Stimulated activated CD4-positive, alpha-beta T cell treated with anti-CD3 and anti-CD28 coated beads, Interleukin-1b, Interleukin-23, amount 100 ng/mL, for 1 hour (primary cell): Measurements from ENCODE around the gene SPTLC2.
A peak's percentile ranks its signal among the peaks of the same experiment; 100 is the strongest.
"Not testable (repeated sequence)": the region's sequence is repeated elsewhere in the genome, so short reads cannot be mapped to it uniquely, and the experiment has no call there.

Source experiments
- DNase-seq, 2 donors: peaks; one replicate each; pipeline ENCODE4 v3.0.0-alpha.2; 2020; ENCODE audit warnings: low read depth in 2 of 2

The SPTLC2 gene, protein sequence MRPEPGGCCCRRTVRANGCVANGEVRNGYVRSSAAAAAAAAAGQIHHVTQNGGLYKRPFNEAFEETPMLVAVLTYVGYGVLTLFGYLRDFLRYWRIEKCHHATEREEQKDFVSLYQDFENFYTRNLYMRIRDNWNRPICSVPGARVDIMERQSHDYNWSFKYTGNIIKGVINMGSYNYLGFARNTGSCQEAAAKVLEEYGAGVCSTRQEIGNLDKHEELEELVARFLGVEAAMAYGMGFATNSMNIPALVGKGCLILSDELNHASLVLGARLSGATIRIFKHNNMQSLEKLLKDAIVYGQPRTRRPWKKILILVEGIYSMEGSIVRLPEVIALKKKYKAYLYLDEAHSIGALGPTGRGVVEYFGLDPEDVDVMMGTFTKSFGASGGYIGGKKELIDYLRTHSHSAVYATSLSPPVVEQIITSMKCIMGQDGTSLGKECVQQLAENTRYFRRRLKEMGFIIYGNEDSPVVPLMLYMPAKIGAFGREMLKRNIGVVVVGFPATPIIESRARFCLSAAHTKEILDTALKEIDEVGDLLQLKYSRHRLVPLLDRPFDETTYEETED

DNA sequence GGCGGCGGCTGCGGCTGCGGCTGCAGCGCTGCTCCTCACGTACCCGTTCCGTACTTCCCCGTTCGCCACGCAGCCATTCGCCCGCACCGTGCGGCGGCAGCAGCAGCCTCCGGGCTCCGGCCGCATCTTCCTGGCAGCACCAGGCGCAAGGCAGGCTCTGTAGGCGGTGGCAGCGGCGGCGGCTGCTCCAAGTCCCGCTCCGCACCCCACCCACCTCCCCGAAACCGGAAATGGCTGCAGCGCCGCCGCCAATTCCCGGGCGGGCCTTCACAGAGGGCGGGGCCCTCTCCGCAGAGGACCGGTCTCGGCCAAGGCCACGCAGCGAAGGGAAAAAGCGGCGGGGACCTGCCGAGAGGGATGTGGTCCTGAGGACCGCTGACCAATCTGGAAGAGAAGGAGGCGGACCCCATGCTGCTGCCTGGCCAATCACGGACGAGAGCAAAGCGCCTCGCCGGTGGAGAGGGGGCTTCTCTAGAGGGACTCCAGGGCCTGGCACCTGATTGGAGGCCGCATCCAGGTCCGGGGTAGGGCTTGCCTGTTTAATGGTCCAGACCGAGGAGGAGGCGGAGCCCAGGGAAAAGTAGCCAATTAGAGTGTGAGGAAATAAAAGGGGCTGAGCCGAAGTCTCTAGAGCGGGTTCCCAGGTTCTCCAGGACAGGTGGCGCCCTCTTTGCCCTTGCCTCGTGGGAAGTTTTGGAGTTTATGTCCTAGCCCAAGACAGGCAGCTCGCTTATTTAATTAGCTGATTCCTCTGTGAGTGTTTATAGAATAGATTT lies at the start of gene SPTLC2:
Gene SPTLC2 (minus strand): TSS at position 184 of the 776 bp plus-strand sequence. CDS start 58 bp downstream, at position 126.
- DNase-seq: peak; percentile 84 to 91

DNA sequence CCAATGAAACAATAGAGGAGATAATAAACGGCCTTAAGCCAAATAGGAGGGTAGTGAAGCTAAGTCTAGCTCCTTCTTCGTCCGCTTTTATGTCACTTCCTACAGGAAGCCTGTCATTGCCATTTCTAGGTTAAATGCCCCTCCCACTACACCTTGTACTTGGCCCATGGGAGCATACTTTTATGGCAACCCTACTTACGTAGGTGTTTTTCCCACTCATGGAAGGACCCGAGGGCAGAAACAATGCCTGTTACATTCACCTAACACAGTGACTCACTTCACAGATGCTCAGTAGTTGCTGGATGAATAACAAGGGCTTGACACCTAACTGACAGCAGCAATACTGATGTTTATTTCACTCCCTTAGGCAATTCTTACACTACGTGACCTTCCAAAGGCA lies 46.9 kb upstream of the SPTLC2 start:
- DNase-seq: no peak

DNA sequence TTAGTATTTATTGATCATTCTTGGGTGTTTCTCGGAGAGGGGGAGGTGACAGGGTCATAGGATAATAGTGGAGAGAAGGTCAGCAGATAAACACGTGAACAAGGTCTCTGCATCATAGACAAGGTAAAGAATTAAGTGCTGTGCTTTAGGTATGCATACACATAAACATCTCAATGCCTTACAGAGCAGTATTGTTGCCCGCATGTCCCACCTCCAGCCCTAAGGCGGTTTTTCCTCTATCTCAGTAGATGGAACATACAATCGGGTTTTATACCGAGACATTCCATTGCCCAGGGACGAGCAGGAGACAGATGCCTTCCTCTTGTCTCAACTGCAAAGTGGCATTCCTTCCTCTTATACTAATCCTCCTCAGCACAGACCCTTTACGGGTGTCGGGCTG lies 45.1 kb upstream of the SPTLC2 start:
- DNase-seq: not testable (repeated sequence)

DNA sequence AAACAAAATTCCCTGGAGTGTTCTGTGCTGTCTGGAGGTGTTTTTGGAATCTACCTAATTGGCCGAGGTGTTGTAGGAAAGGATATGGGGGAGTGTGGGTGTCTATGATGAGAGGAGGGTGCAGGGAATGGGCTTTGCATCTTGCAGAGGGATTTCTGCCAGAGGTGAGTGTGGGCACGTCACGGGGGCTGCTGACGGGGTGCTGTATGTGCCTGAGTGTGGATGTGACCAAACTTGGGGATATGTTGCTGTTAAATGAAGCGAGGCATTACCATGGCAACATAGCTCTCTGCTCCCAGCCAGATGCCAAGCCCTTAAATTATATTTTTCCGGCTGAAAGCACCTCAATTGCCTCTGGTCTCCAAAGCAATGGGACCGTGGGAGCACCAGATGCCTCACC lies 44.3 kb upstream of the SPTLC2 start:
- no peak for DNase-seq

DNA sequence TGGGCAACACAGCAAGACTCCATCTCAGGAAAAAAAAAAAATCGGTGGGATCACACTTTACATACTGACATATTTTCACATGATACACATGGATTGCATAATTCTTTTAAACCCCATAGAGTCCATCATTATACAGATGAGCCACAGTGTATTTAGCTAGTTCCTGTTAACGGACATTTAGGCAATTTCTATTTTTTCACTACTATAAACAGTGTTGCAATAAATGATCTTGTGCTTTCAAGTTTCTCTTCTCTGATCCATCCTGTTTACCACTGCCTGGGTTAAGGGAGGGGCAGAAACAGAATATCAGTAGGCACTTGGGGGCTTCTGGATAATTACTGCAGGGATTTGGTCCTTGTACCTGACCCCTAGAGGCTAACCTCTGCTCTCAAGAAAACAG lies 43.4 kb upstream of the SPTLC2 start:
- no peak for DNase-seq

DNA sequence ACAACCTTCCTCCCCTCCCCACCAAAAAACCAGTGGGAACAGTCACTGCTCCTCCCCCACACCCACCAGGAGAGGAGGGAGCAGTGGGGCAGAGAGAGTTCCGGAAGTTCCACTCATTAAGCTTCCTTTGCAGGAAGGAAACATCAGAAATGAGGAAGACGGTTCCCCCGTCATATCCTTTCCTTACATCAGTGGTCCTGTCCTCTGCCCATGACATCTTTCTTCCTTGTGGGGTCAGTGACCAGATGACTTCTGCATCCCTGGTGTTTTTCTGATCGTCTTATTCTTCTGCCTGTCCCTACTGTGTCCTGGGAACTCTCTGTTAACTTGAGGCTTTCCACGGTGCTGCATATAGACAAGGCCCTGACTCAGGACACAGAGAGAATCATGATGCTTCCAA lies 40.8 kb upstream of the SPTLC2 start:
- no peak for DNase-seq

DNA sequence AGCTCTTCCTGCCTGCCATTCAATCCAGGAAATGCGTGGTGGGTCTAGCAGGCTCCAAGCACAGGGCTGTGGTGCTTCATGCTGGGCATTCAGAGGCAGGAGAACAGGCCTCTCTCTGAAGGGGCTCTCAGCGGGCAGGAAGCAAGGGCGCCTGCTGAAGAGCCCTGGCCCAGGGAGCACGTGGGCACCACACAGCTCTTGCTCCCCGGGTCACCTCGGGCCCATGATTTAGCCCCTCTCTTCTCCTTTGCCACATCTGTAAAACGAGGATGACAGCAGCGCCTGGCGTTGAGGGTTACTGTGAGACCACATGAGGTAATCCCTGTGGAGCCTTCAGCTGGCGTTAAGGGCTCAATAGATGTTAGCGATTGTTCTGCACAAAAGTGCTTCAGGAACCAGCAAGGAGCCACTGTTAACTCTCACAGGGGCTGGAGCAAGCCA lies 37.6 kb upstream of the SPTLC2 start:
- no peak for DNase-seq

DNA sequence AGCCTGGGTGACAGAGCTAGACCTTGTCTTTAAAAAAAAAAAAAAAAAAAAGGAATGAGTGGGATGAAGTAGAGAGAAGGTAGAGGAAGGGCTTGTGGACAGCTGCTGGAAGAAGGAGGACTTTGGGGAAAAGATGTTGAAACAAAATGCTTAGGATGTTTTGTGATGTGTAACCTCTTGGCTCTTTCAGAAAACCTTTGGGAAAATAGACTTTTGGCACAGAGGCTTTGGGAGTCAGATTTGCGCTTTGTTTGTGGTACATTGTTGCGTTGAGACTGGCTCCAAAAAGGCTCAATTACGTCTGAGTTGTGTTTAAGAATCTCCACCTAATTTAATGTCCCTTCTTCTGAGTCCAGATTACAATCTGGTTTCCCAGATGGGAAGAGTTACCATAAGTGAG lies 32.9 kb upstream of the SPTLC2 start:
- DNase-seq: no peak

DNA sequence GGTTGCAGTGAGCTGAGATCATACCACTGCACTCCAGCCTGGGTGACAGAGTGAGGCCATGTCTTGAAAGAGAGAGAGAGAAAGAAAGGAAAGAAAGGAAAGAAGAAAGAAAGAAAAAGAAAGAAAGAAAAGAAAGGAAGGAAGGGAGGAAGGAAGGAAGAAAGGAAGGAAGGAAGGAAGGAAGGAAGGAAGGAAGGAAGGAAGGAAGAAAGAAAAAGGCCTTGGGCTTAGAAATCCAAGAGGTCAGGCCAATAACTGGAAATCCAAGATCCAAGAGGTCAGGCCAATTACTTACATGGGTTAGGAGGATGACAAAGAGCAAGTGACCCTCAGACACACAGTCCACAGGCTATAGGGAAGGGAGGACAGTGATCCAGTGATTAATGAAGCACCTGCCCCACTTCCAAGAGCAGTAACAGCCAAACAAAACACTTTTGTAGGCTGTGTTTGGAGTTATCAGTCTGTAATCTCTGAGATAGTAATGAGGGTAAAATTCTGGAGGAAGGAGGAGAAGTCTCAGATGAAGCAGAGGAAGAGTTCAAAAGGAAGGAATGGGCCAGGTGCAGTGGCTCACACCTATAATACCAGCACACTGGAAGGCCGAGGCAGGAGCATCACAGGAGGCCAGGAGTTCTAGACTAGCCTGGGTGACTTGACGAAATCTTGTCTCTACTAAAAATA lies 32.2 kb upstream of the SPTLC2 start:
- no peak for DNase-seq

DNA sequence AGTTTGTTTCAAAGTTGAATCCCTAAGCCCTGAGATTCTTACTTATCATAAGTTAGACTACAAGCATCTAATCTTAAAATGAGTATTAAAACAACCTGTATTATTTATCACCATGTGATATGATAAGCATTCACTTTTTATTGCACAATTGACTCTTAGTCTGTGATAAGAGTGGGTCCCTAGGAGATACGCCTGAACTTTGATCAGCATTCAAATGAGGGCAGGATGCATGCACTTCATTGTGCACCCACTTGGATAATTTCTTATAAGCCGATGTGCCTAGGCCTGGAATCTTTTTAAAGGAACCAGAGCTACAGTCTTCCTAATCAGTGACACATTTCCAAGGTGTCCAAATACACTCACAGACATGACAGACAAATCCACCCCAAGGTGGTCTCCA lies 31.4 kb upstream of the SPTLC2 start:
- no peak for DNase-seq

DNA sequence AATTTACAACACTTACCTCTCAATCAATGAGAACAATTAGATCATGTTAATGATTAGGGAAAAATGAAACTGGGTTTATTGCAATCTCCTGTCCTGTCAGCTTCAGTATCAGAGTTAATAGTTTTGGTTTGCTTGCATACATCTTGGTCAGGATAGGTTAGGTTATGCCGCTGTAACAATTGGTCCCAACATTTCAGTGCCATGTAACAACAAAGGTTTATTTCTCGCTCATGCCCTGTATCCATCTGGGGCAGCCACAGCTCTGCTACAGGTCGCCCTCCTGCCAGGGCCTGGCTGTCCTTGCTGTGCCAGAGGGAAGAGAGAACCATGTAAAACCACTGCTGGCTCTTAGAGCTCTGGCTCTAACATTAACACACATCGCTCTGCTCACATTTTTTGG lies 30.5 kb upstream of the SPTLC2 start:
- DNase-seq: no peak

DNA sequence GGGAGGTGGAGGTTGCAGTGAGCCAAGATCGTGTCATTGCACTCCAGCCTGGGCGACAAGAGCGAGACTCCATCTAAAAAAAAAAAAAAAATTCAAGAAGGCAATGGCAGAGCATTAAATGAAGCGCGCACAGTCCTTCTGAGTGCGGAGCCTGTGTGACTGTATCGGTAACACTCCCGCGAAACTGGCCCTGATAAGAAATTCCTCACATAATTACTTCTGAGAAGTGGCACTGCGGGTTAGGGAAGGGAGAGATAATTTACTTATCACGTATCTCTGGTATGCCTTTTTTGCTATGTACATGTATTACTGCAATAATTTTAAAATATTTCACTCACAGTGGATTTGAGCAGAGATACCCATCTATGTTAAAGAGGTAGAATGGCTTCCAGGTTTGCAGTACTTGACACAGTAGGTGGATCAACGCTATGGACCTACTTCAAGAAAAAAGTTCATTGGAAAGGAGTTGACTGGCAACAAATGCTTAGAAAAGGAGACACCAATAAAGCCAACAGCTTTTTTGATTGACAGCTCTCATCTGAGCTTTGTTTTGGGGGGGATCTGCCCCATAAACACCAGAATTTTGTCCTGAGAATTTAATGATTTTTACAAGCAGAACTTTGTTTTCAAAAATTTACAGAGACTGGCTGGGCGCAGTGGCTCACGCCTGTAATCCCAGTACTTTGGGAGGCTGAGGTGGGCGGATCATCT lies 29.2 kb upstream of the SPTLC2 start:
- DNase-seq: no peak

DNA sequence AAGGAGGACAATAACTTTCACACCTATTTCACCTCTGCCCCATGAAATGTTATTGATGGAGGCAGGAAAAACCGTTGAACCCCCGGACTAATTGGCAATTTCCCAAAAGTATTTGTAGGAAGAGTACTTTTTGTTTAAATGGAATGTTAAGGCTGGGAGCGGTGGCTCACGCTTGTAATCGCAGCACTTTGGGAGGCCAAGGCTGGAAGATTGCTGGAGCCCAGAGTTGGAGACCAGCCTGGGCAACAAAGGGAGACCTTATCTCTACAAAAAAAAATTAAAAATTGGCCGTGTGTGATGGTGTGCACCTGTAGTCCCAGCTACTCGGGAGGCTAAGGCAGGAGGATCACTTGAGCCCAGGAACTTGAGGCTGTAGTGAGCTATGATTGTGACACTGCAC lies 26.0 kb upstream of the SPTLC2 start:
- no peak for DNase-seq

DNA sequence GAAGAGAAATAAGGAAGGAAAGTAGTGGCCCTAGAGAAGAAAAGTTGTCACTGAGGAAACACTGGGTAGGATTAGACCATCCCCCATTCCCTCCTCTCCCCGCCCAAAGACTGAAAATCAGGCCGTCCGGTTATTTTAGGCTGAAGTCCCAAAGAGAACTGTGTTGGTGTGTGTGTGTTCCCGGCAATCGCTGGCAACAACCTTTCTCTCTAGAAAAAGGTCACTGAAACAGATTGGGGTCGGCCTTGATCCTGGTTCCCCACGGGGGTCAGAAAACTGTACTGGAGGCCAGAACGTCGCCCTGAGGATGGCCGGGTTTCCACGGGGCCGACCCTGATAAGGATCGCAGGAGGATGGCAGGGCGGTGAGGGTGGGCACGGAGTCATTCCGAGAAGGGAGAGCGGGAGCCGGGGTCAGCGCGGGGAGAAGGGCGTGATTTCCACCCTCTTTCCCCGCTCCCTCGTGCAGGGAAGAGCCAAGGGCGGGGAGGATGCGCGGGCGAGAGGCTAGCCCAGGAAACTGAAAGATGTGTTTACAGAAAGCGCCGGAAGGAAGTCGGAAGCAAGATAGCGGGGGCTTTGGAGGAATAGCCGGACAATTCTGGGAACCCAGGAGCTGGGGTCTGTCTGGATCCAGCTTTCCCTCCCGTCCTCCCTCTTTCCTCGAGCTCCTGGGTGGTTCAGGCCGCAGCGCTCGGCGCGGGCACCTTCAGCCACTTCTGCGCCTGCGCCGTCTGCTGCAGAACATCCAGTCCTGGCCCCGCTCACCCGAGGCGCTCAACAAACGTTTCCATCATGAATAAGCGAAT lies 25.3 kb upstream of the SPTLC2 start:
- peak; percentile 4 to 41 for DNase-seq

DNA sequence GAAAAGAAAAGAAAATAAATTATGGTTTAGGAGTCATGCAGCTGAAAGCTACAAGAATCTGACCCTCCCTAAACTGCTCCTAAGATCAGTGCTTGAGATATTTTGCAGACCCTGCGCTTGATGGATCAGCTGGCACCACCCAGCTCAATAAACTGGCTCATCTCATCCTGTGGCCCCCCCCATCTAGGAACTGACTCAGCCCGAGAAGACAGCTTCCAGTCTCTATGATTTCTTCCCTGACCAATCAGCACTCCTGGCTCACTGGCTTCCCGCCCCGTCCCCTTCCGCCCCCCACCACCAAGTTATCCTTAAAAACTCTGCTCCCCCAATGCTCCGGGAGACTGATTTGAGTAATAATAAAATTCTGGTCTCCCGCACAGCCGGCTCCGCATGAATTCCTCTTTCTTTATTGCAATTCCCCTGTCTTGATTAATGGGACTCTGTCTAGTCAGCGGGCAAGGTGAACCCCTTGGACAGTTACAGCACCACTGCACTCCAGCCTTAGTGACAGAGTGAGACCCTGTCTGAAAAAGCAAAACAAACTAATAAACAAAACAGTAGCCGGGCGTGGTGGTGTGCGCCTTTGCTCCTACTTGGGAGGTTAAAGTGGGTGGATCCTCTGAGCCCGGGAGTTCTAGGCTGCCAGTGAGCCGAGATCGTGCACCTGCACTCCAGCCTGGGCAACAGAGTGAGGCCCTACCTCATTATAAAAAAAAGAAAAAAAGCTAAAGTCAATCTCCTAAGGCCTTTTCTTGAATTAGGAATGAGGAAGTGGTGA lies 24.5 kb upstream of the SPTLC2 start:
- DNase-seq: no peak

DNA sequence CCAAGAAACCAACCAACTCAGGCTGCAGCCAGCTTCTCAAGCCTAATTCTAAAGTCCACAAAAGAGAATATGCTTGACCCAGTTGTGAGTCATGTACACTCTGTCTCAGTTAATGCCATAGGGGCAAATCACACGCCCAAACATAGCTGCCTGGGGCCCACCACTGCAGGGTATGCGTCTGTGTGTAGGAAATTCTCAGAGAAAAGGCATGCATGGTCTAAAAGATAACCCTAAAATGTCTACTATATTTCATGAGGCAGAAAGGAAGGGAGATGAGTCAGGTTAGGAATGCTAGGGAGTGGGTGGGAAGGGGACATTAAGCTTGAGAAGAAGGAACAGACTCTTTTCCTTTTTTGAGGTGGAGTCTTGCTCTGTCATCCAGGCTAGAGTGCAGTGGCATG lies 22.3 kb upstream of the SPTLC2 start:
- DNase-seq: no peak

DNA sequence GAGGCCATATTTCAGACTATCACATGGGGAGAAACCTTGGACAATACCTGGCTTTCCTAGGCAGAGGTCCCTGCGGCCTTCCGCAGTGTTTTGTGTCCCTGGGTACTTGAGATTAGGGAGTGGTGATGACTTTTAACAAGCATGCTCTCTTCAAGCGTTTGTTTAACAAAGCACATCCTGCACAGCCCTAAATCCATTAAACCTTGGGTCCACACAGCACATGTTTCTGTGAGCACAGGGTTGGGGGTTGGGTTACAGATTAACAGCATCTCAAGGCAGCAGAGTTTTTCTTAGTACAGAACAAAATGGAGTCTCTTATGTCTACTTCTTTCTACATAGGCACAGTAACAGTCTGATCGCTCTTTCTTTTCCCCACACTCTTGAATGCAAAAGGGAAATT lies 19.4 kb upstream of the SPTLC2 start:
- not testable (repeated sequence) for DNase-seq

DNA sequence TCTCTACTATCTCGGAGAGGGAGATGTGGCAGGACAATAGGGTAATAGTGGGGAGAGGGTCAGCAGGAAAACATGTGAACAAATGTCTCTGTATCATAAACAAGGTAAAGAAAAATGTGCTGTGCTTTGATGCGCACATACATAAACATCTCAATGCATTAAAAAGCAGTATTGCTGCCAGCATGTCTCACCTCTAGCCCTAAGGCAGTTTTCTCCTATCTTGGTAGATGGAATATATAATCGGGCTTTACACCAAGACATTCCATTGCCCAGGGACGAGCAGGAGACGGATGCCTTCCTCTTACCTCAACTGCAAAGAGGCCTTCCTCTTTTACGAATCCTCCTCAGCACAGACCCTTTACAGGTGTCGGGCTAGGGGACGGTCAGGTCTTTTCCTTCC lies 19.0 kb upstream of the SPTLC2 start:
- DNase-seq: not testable (repeated sequence)

DNA sequence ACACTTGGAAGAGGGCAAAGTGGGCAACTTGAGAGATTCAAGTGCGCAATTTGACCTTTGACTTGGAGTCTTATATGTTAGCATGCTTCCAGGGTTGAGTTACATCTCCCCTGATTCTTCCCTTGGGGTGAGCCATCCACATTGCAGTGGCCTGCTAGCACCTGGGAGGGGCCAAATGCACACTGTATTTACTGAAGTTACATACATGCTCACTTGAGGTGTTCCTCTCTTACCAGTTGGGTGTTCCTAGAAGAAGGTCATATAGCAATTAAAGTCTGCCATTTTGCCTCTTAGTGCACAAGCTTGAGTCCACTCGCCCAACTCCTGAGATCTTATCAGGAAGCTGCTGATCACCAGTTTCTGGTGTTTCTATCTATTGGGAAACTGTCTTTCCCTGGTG lies 13.7 kb upstream of the SPTLC2 start:
- no peak for DNase-seq

DNA sequence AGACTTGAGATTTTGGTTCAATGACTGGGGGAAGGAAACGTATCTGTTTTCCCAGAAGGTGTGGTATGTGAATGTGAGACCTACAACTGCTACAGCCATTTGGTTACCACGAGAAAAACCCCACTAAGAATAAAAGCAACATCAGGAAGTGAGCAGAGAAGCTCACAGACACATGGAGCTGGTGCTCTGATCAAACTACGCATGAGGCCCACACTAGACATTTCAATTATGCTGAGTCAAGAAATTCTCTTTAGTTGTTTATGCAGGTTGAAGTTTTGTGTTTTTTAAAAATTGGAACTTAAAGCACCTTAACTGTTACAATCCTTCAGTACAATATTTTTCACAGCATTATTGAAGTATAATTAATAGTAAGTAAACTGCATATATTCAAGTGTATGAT lies 8.9 kb upstream of the SPTLC2 start:
- DNase-seq: no peak
